CD4-positive, alpha-beta T cell (primary cell): ENCODE results near the gene PAQR4. TPM values are rescaled to one million over a fixed set of nuclear protein-coding genes. Genes with fewer than 3 reads are reported as not detected.

Experiments
- ATAC-seq: fragments of 200-7000 bp; cut with Tn5 transposase; one replicate; pipeline ENCODE4 v1.10.0; 2022; ENCODE audit warnings: mild to moderate bottlenecking; ENCODE audit not compliant: poor library complexity
- CTCF ChIA-PET: fragments of 350-600 bp; sonication (Branson Sonifier 250); formaldehyde crosslinking; loops from one replicate; lab custom pipeline; 2021; ENCODE audit warnings: antibody characterized with exemption, inconsistent platforms; lab: Charles Lee
- POLR2A ChIA-PET: fragments of 350-600 bp; sonication (Branson Sonifier 250); formaldehyde crosslinking; loops from one replicate; lab custom pipeline; 2021; ENCODE audit warnings: antibody characterized with exemption, inconsistent platforms; lab: Charles Lee
- DNase-seq, 14 experiments: peaks; one replicate each; pipeline ENCODE4 v3.0.0-alpha.2; 2013 to 2020; ENCODE audit warnings: mixed read lengths in 2 of 14
- H3K27ac ChIP-seq, 2 donors: one replicate each; pipeline versions ENCODE4 v1.5.1 to v1.7.0; 2013; ENCODE audit warnings: low read length in 2 of 2, low read depth in 1 of 2, mild to moderate bottlenecking in 1 of 2
- H3K27me3 ChIP-seq, 2 experiments: 1 replicate in 1 of 2; 2 replicates in 1 of 2; pipeline versions ENCODE4 v1.6.1 to v1.7.0; 2013; ENCODE audit warnings: low read length in 2 of 2, control low read depth in 1 of 2, mild to moderate bottlenecking in 1 of 2, moderate library complexity in 1 of 2; ENCODE audit not compliant: insufficient read depth in 2 of 2, control insufficient read depth in 1 of 2
- H3K36me3 ChIP-seq: one replicate; pipeline ENCODE4 v1.6.1; 2013; ENCODE audit warnings: low read length, control low read depth; ENCODE audit not compliant: insufficient read depth
- H3K4me1 ChIP-seq: one replicate; pipeline ENCODE4 v1.6.1; 2013; ENCODE audit warnings: low read length, control low read depth; ENCODE audit not compliant: insufficient read depth
- H3K4me3 ChIP-seq: one replicate; pipeline ENCODE4 v1.5.1; 2013; ENCODE audit warnings: mild to moderate bottlenecking, low read length, moderate library complexity
- H3K9me3 ChIP-seq, 2 experiments: 1 replicate in 1 of 2; 2 replicates in 1 of 2; pipeline versions ENCODE4 v1.6.1 to v1.7.0; 2013; ENCODE audit warnings: low read length in 2 of 2, mild to moderate bottlenecking in 2 of 2, control low read depth in 1 of 2, moderate library complexity in 1 of 2; ENCODE audit not compliant: control insufficient read depth in 1 of 2, insufficient read depth in 1 of 2
- H3K27ac Mint-ChIP-seq: one replicate; pipeline ENCODE4 v1.8.0; 2020; ENCODE audit warnings: mixed read lengths
- H3K27me3 Mint-ChIP-seq: one replicate; pipeline ENCODE4 v1.8.0; 2021; ENCODE audit warnings: mixed read lengths
- H3K36me3 Mint-ChIP-seq: one replicate; pipeline ENCODE4 v1.8.0; 2021; ENCODE audit warnings: low read depth, mixed read lengths
- H3K4me1 Mint-ChIP-seq: one replicate; pipeline ENCODE4 v1.8.0; 2021; ENCODE audit warnings: low read depth, mixed read lengths
- H3K4me3 Mint-ChIP-seq: one replicate; pipeline ENCODE4 v1.8.0; 2020; ENCODE audit warnings: mild to moderate bottlenecking, mixed read lengths
- H3K9me3 Mint-ChIP-seq: one replicate; pipeline ENCODE4 v1.8.0; 2020; ENCODE audit warnings: mixed read lengths
- intact Hi-C, 2 experiments: fragments of 100-400 bp; cut with DNase I in 1 of 2; cut with micrococcal nuclease in 1 of 2; formaldehyde crosslinking; loops; one replicate each; pipeline versions ENCODE4 v1.15.1 to v1.9.0; 2023 to 2025; cut with DNase I, micrococcal nuclease
- total RNA-seq, 174 experiments: library from RNA in 2 of 174; stranded (reverse) in 2 of 174; gene quantifications; one replicate each; pipeline ENCODE4 v1.2.3 and lab custom pipeline; 2021 to 2026
- TF ChIP-seq, protein P1 (sequence below): fragments of 200-600 bp; IDR thresholded peaks from one replicate; pipeline ENCODE4 v1.8.0; 2022; ENCODE audit warnings: antibody characterized with exemption, mild to moderate bottlenecking

The PAQR4 gene
- total RNA-seq, 2 experiments from 2014 or later = 0.39 to 0.44 TPM

DNA sequence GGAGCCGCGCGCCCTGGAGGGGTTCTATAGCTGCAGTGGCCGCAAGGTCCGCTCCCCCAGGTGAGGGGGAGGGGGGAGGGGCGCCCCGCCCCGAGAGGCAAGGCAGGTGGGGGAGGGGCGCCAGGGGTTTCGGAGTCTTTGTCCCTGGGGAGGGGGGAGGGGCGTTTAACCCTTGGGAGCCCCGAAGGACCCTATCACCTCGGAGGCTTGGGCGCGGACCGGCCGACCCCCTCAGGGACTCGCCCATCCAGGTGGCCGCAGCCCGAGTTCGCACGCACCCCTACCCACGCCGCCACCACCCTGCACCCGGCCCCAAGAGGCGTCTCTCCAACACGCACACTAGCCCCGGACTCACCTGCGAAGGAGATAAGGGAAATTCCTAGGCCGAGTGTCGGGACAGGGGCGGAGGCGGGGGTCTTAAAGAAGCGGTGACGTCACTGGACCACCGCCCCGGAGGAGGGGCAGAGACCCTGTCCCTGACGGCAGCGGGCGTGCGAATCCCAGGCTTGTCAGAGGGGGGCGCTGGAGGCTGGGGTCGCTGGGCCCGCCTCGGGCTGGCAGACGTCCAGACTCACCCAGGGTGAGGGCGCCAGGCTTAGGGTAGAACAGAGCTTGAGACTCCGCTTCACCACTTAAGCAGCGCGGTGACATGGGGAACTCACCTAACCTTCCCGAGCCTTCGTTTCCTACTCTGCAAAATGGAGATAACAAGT lies 48.8 kb downstream of the PAQR4 start, which contains the start of gene CLDN6:
TSS of gene CLDN6 (minus strand) at position 390 of the 713 bp plus-strand sequence. CDS start 2,162 bp downstream, outside the sequence.
- peak within 1 kb of the TSS; percentile 63 for H3K4me3 Mint-ChIP-seq
- no peak for ATAC-seq

DNA sequence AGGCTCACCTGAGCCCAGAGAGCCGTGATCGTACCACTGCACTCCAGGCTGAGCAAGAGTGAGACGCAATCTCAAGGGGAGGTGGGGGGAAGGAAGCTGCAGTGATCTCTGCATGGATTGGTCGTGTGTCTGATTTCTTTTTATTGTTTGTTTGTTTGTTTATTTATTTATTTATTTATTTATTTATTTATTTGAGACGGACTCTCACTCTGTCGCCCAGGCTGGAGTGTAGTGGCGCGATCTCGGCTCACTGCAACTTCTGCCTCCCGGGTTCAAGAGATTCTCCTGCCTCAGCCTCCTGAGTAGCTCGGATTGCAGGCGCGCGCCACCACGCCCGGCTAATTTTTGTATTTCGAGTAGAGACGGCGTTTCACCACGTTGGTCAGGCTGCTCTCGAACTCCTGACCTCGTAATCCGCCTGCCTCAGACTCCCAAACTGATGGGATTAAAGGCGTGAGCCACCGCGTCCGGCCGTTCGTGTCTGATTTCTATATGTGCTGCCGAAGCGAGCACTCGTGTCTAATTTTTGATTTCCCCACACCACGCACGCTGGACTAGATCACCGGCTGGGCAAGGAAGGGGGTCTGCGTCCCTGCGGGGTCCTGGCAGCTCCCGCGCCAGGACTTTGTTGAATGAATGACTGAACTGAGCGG lies 50.6 kb downstream of the PAQR4 start:
- peaks cover 3 to 4% of the 10 kb centered on the region in 2 experiments for H3K27me3 ChIP-seq
- peak overlapping the region; percentile 63 for H3K4me3 ChIP-seq
- H3K36me3 Mint-ChIP-seq = peaks cover 5% of the 10 kb centered on the region
- no peaks in the 10 kb centered on the region for H3K9me3 ChIP-seq
- no peak overlapping the region for H3K27ac ChIP-seq
- no peaks in the 10 kb centered on the region for H3K9me3 Mint-ChIP-seq
- peak overlapping the region; percentile 51 for H3K27ac Mint-ChIP-seq
- ChIA-PET POLR2A (interaction anchor here (0.6 to 3.3 kb wide), 11 partner anchors 10 to 1036 kb away, joined by 3 to 24 read pairs (median 4); partner anchors contain the start of genes NAA60, ZNF213 and ZNF263), CTCF (interaction anchor here (0.7 to 5.4 kb wide), 7 partner anchors 8 to 110 kb away, joined by 3 to 38 read pairs (median 9); no protein-coding TSS in a partner anchor)
- peaks cover 49% of the 10 kb centered on the region for H3K4me1 Mint-ChIP-seq
- peak overlapping the region; percentile 87 for H3K4me3 Mint-ChIP-seq
- intact Hi-C loops = loop anchor here (2.0 to 10.0 kb wide), 3 partner anchors 15 to 435 kb away; no protein-coding TSS in a partner anchor
- H3K4me1 ChIP-seq = peaks cover 66% of the 10 kb centered on the region
- no peaks in the 10 kb centered on the region for H3K36me3 ChIP-seq
- TF ChIP-seq, protein P1, sequence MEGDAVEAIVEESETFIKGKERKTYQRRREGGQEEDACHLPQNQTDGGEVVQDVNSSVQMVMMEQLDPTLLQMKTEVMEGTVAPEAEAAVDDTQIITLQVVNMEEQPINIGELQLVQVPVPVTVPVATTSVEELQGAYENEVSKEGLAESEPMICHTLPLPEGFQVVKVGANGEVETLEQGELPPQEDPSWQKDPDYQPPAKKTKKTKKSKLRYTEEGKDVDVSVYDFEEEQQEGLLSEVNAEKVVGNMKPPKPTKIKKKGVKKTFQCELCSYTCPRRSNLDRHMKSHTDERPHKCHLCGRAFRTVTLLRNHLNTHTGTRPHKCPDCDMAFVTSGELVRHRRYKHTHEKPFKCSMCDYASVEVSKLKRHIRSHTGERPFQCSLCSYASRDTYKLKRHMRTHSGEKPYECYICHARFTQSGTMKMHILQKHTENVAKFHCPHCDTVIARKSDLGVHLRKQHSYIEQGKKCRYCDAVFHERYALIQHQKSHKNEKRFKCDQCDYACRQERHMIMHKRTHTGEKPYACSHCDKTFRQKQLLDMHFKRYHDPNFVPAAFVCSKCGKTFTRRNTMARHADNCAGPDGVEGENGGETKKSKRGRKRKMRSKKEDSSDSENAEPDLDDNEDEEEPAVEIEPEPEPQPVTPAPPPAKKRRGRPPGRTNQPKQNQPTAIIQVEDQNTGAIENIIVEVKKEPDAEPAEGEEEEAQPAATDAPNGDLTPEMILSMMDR = no peak
- DNase-seq = no peak
- ATAC-seq = no peak
- peaks cover 4% of the 10 kb centered on the region for H3K27me3 Mint-ChIP-seq

More for the DNA sequence above, 48.8 kb downstream of the PAQR4 start, which contains the start of gene CLDN6:
- TF ChIP-seq, protein P1 = no peak
- peaks cover 49% of the 10 kb centered on the region for H3K4me1 ChIP-seq
- H3K27me3 Mint-ChIP-seq = peaks cover 10% of the 10 kb centered on the region
- H3K27ac Mint-ChIP-seq = no peak within 1 kb of the TSS
- H3K9me3 ChIP-seq = peaks cover 0 to 5% of the 10 kb centered on the region in 2 experiments
- no peak within 1 kb of the TSS for H3K4me3 ChIP-seq
- H3K27me3 ChIP-seq = peaks cover 4 to 8% of the 10 kb centered on the region in 2 experiments
- POLR2A ChIA-PET = no interaction called here
- no peaks in the 10 kb centered on the region for H3K9me3 Mint-ChIP-seq
- H3K27ac ChIP-seq = no peak within 1 kb of the TSS
- CTCF ChIA-PET = interaction anchor here (0.9 to 5.4 kb wide), 4 partner anchors 10 to 112 kb away, joined by 3 to 38 read pairs (median 6); no protein-coding TSS in a partner anchor
- H3K36me3 Mint-ChIP-seq = no peaks in the 10 kb centered on the region
- peak in 4 of 14 experiments; percentile 27 to 64 (median 56) for DNase-seq
- peaks cover 35% of the 10 kb centered on the region for H3K4me1 Mint-ChIP-seq
- H3K36me3 ChIP-seq = no peaks in the 10 kb centered on the region
- intact Hi-C loops = no loop called here

DNA sequence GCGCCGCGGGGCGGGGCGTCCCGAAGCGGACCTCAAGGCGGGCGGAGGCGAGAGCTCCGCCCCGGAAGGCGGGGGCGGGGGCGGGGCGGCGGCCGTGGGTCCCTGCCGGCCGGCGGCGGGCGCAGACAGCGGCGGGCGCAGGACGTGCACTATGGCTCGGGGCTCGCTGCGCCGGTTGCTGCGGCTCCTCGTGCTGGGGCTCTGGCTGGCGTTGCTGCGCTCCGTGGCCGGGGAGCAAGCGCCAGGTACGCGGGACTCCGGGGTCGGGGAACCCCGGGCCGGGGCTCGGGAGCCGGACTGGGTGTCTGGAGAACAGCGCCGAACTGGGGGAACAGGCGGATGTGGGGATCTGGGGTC lies 51.1 kb downstream of the PAQR4 start, which contains the start of gene TNFRSF12A:
TSS of gene TNFRSF12A (plus strand) at position 122 of the 357 bp plus-strand sequence. CDS start at position 152, 30 bp downstream.
- Mint-ChIP-seq H3K9me3 (no peaks in the 10 kb centered on the region), H3K4me3 (peak within 1 kb of the TSS; percentile 87), H3K27me3 (peaks cover 4% of the 10 kb centered on the region), H3K4me1 (peaks cover 49% of the 10 kb centered on the region), H3K36me3 (peaks cover 5% of the 10 kb centered on the region), H3K27ac (peak within 1 kb of the TSS; percentile 78)
- Histone ChIP-seq H3K9me3 (no peaks in the 10 kb centered on the region), H3K36me3 (no peaks in the 10 kb centered on the region), H3K27me3 (peaks cover 3 to 4% of the 10 kb centered on the region in 2 experiments), H3K4me3 (peak within 1 kb of the TSS; percentile 63), H3K27ac (peak within 1 kb of the TSS; percentile 35 to 80), H3K4me1 (peaks cover 69% of the 10 kb centered on the region)
- no peak for ATAC-seq
- DNase-seq = peak in 12 of 14 experiments; percentile 28 to 88 (median 62)
- TF ChIP-seq, protein P1 = no peak
- intact Hi-C loops = loop anchor here (2.0 to 10.0 kb wide), 3 partner anchors 15 to 435 kb away; no protein-coding TSS in a partner anchor
- ChIA-PET CTCF (interaction anchor here (0.7 to 5.4 kb wide), 7 partner anchors 8 to 109 kb away, joined by 3 to 38 read pairs (median 6); no protein-coding TSS in a partner anchor), POLR2A (interaction anchor here (0.7 to 3.3 kb wide), 11 partner anchors 10 to 1036 kb away, joined by 3 to 24 read pairs (median 4); partner anchors contain the start of genes NAA60, PKMYT1, ZNF213 and ZNF263)
